ENCODE data around the gene PSMD5.

PSMD5 gene

GRCh38 chr9:120778758-120779157, 64.0 kb downstream of the PSMD5 start:
- no peak overlapping the region for H3K18ac ChIP-seq (ENCODE audit: low read depth in 1 of 2, low read length in 2 of 2)
- 100% methylated on average over 1 of the region's 2 CpGs for WGBS
- H2BK5ac ChIP-seq (ENCODE audit: low read depth, low read length, poor library complexity, severe bottlenecking) = no peak overlapping the region
- no peak overlapping the region for H3K4me3 ChIP-seq (ENCODE audit: insufficient read depth in 1 of 2, low read depth in 1 of 2, low read length in 2 of 2)
- H2AK5ac ChIP-seq (ENCODE audit: low read length, severe bottlenecking) = no peak overlapping the region
- H3K9ac ChIP-seq (ENCODE audit: low read length) = no peak overlapping the region
- H3K14ac ChIP-seq (ENCODE audit: low read length in 2 of 2) = no peak overlapping the region
- no peak for DNase-seq
- H4K91ac ChIP-seq (ENCODE audit: low read length) = no peak overlapping the region
- peaks cover 19% of the 10 kb centered on the region for H3K79me1 ChIP-seq (replicated peaks; ENCODE audit: low read length, poor library complexity, severe bottlenecking)
- H2BK120ac ChIP-seq (ENCODE audit: low read depth, low read length) = no peak overlapping the region
- no peaks in the 10 kb centered on the region for H3K9me3 ChIP-seq (ENCODE audit: control insufficient read depth, low read length)
- no peaks in the 10 kb centered on the region for H3K27me3 ChIP-seq (ENCODE audit: control insufficient read depth in 1 of 2, insufficient read depth in 1 of 2, low read length in 2 of 2)
- H3K23ac ChIP-seq (ENCODE audit: low read length in 2 of 2) = no peak overlapping the region
- no peak overlapping the region for H3K4ac ChIP-seq (ENCODE audit: low read depth in 1 of 2, low read length in 2 of 2)
- no peak overlapping the region for H3K4me2 ChIP-seq (ENCODE audit: low read length, poor library complexity, severe bottlenecking)
- no peak overlapping the region for H2AFZ ChIP-seq (ENCODE audit: low read depth, low read length)
- no peak overlapping the region for H4K8ac ChIP-seq (ENCODE audit: low read length)
- no peaks in the 10 kb centered on the region for H3K4me1 ChIP-seq (ENCODE audit: control insufficient read depth, insufficient read depth, low read depth, low read length)
- H2BK12ac ChIP-seq (ENCODE audit: low read length in 2 of 2) = no peak overlapping the region
- no peak overlapping the region for H3K27ac ChIP-seq (ENCODE audit: low read length, poor library complexity, severe bottlenecking)
- H3K36me3 ChIP-seq (ENCODE audit: control insufficient read depth in 1 of 2, insufficient read depth in 2 of 2, low read depth in 1 of 2, low read length in 2 of 2) = peaks cover 21 to 60% of the 10 kb centered on the region in 2 experiments
- H2BK15ac ChIP-seq (ENCODE audit: low read depth, poor library complexity, severe bottlenecking) = no peak overlapping the region

GRCh38 chr9:120777229-120777628, 65.5 kb downstream of the PSMD5 start:
- Histone ChIP-seq H3K18ac (ENCODE audit: low read depth in 1 of 2, low read length in 2 of 2) (no peak overlapping the region), H3K36me3 (ENCODE audit: control insufficient read depth in 1 of 2, insufficient read depth in 2 of 2, low read depth in 1 of 2, low read length in 2 of 2) (peaks cover 23 to 73% of the 10 kb centered on the region in 2 experiments), H3K4me1 (ENCODE audit: control insufficient read depth, insufficient read depth, low read depth, low read length) (no peaks in the 10 kb centered on the region), H3K4me2 (ENCODE audit: low read length, poor library complexity, severe bottlenecking) (no peak overlapping the region), H2BK12ac (ENCODE audit: low read length in 2 of 2) (no peak overlapping the region), H3K27ac (ENCODE audit: low read length, poor library complexity, severe bottlenecking) (no peak overlapping the region), H2BK120ac (ENCODE audit: low read depth, low read length) (no peak overlapping the region), H3K14ac (ENCODE audit: low read length in 2 of 2) (no peak overlapping the region), H3K4me3 (ENCODE audit: insufficient read depth in 1 of 2, low read depth in 1 of 2, low read length in 2 of 2) (no peak overlapping the region), H3K27me3 (ENCODE audit: control insufficient read depth in 1 of 2, insufficient read depth in 1 of 2, low read length in 2 of 2) (no peaks in the 10 kb centered on the region), H2AK5ac (ENCODE audit: low read length, severe bottlenecking) (no peak overlapping the region), H4K91ac (ENCODE audit: low read length) (no peak overlapping the region), H2BK5ac (ENCODE audit: low read depth, low read length, poor library complexity, severe bottlenecking) (no peak overlapping the region), H3K9me3 (ENCODE audit: control insufficient read depth, low read length) (no peaks in the 10 kb centered on the region), H3K4ac (ENCODE audit: low read depth in 1 of 2, low read length in 2 of 2) (no peak overlapping the region), H3K23ac (ENCODE audit: low read length in 2 of 2) (no peak overlapping the region), H3K79me1 (replicated peaks; ENCODE audit: low read length, poor library complexity, severe bottlenecking) (peaks cover 21% of the 10 kb centered on the region), H2BK15ac (ENCODE audit: low read depth, poor library complexity, severe bottlenecking) (no peak overlapping the region), H3K9ac (ENCODE audit: low read length) (no peak overlapping the region), H4K8ac (ENCODE audit: low read length) (no peak overlapping the region), H2AFZ (ENCODE audit: low read depth, low read length) (no peak overlapping the region)
- 97% methylated on average over 5 of the region's 5 CpGs for WGBS
- no peak for DNase-seq

DNA sequence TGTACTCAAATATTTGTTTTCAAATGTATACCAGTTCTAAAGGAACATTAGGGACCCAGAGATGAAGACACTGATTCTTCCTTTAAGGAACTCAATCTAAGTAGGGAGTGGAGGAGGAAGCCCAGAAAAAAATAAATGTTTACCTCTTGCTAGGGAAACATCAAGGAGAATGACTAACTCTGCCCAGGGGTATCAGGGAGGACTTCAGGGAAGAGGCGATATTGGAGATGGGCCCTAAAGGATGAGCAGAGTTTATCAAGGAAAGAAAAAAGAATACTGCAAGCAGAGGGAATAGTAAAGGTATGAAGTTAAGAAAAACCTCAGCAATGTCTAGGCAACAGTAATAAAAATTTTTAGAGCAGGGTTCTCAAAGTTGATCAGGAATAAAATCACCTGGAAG, 65.9 kb downstream of the PSMD5 start:
- no peaks in the 10 kb centered on the region for H3K27me3 ChIP-seq (ENCODE audit: control insufficient read depth in 1 of 2, insufficient read depth in 1 of 2, low read length in 2 of 2)
- no peak overlapping the region for H3K14ac ChIP-seq (ENCODE audit: low read length in 2 of 2)
- no peaks in the 10 kb centered on the region for H3K4me1 ChIP-seq (ENCODE audit: control insufficient read depth, insufficient read depth, low read depth, low read length)
- H3K27ac ChIP-seq (ENCODE audit: low read length, poor library complexity, severe bottlenecking) = no peak overlapping the region
- no peak overlapping the region for H2BK120ac ChIP-seq (ENCODE audit: low read depth, low read length)
- no peak overlapping the region for H2AFZ ChIP-seq (ENCODE audit: low read depth, low read length)
- peaks cover 21 to 73% of the 10 kb centered on the region in 2 experiments for H3K36me3 ChIP-seq (ENCODE audit: control insufficient read depth in 1 of 2, insufficient read depth in 2 of 2, low read depth in 1 of 2, low read length in 2 of 2)
- no peak overlapping the region for H2BK12ac ChIP-seq (ENCODE audit: low read length in 2 of 2)
- no peak overlapping the region for H2BK5ac ChIP-seq (ENCODE audit: low read depth, low read length, poor library complexity, severe bottlenecking)
- no peak overlapping the region for H2BK15ac ChIP-seq (ENCODE audit: low read depth, poor library complexity, severe bottlenecking)
- no peaks in the 10 kb centered on the region for H3K9me3 ChIP-seq (ENCODE audit: control insufficient read depth, low read length)
- DNase-seq = no peak
- no peak overlapping the region for H4K8ac ChIP-seq (ENCODE audit: low read length)
- WGBS = 94% methylated on average over 1 of the region's 1 CpG
- H2AK5ac ChIP-seq (ENCODE audit: low read length, severe bottlenecking) = no peak overlapping the region
- no peak overlapping the region for H3K9ac ChIP-seq (ENCODE audit: low read length)
- peaks cover 19% of the 10 kb centered on the region for H3K79me1 ChIP-seq (replicated peaks; ENCODE audit: low read length, poor library complexity, severe bottlenecking)
- no peak overlapping the region for H4K91ac ChIP-seq (ENCODE audit: low read length)
- no peak overlapping the region for H3K18ac ChIP-seq (ENCODE audit: low read depth in 1 of 2, low read length in 2 of 2)
- H3K23ac ChIP-seq (ENCODE audit: low read length in 2 of 2) = no peak overlapping the region
- H3K4me3 ChIP-seq (ENCODE audit: insufficient read depth in 1 of 2, low read depth in 1 of 2, low read length in 2 of 2) = no peak overlapping the region
- no peak overlapping the region for H3K4me2 ChIP-seq (ENCODE audit: low read length, poor library complexity, severe bottlenecking)
- H3K4ac ChIP-seq (ENCODE audit: low read depth in 1 of 2, low read length in 2 of 2) = no peak overlapping the region

DNA sequence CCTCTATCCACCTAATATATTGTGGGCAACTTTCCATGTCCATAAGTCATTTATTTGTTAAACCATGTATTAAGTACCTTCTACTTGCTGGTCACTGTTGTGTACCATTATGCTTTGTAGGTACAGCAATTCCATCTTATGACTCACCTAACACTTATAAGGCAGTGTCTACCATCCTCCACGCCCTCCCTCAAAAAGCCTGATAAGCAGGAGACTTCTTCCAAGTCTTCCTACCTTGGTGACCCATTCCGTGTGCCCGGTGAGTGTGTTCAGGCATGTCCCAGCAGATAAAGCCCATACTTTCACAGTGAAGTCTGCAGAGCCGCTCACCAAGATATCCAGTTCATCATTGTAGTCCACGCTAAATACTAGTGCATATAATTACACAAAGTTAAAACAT, 66.9 kb downstream of the PSMD5 start:
- over 99% methylated on average over 3 of the region's 5 CpGs for WGBS
- Histone ChIP-seq H2AK5ac (ENCODE audit: low read length, severe bottlenecking) (no peak overlapping the region), H3K4me2 (ENCODE audit: low read length, poor library complexity, severe bottlenecking) (no peak overlapping the region), H2BK120ac (ENCODE audit: low read depth, low read length) (no peak overlapping the region), H3K9me3 (ENCODE audit: control insufficient read depth, low read length) (no peaks in the 10 kb centered on the region), H2BK12ac (ENCODE audit: low read length in 2 of 2) (no peak overlapping the region), H3K4me1 (ENCODE audit: control insufficient read depth, insufficient read depth, low read depth, low read length) (no peaks in the 10 kb centered on the region), H2BK15ac (ENCODE audit: low read depth, poor library complexity, severe bottlenecking) (no peak overlapping the region), H3K14ac (ENCODE audit: low read length in 2 of 2) (no peak overlapping the region), H4K91ac (ENCODE audit: low read length) (no peak overlapping the region), H3K4ac (ENCODE audit: low read depth in 1 of 2, low read length in 2 of 2) (no peak overlapping the region), H4K8ac (ENCODE audit: low read length) (no peak overlapping the region), H3K4me3 (ENCODE audit: insufficient read depth in 1 of 2, low read depth in 1 of 2, low read length in 2 of 2) (no peak overlapping the region), H2AFZ (ENCODE audit: low read depth, low read length) (no peak overlapping the region), H3K27me3 (ENCODE audit: control insufficient read depth in 1 of 2, insufficient read depth in 1 of 2, low read length in 2 of 2) (no peaks in the 10 kb centered on the region), H3K9ac (ENCODE audit: low read length) (no peak overlapping the region), H3K27ac (ENCODE audit: low read length, poor library complexity, severe bottlenecking) (no peak overlapping the region), H3K18ac (ENCODE audit: low read depth in 1 of 2, low read length in 2 of 2) (no peak overlapping the region), H3K79me1 (replicated peaks; ENCODE audit: low read length, poor library complexity, severe bottlenecking) (peaks cover 19% of the 10 kb centered on the region), H2BK5ac (ENCODE audit: low read depth, low read length, poor library complexity, severe bottlenecking) (no peak overlapping the region), H3K23ac (ENCODE audit: low read length in 2 of 2) (no peak overlapping the region), H3K36me3 (ENCODE audit: control insufficient read depth in 1 of 2, insufficient read depth in 2 of 2, low read depth in 1 of 2, low read length in 2 of 2) (peaks cover 21 to 81% of the 10 kb centered on the region in 2 experiments)
- DNase-seq = no peak

Measured in mesenchymal stem cell (in vitro differentiated cells and primary cell).